B cell (primary cell): ENCODE results near the gene ZNF729. TPM values are rescaled to one million over a fixed set of nuclear protein-coding genes. Genes with fewer than 3 reads are reported as not detected.

Source experiments
- ATAC-seq: fragments of 200-7000 bp; cut with Tn5 transposase; one replicate; pipeline ENCODE4 v1.10.0; 2021; ENCODE audit warnings: low read depth, mild to moderate bottlenecking, moderate number of reproducible peaks, moderate library complexity
- CTCF ChIA-PET: fragments of 350-600 bp; sonication (Branson Sonifier 250); formaldehyde crosslinking; loops from one replicate; lab custom pipeline; 2021; ENCODE audit warnings: antibody characterized with exemption, inconsistent platforms; lab: Charles Lee
- POLR2A ChIA-PET: fragments of 350-600 bp; sonication (Branson Sonifier 250); formaldehyde crosslinking; loops from one replicate; lab custom pipeline; 2021; ENCODE audit warnings: antibody characterized with exemption; lab: Charles Lee
- DNase-seq: peaks from one replicate; pipeline ENCODE4 v3.0.0; 2013
- H2AFZ ChIP-seq: 2 replicates; pipeline ENCODE4 v1.6.1; 2012; ENCODE audit warnings: mild to moderate bottlenecking, low read depth, low read length; ENCODE audit not compliant: insufficient read depth, poor library complexity, severe bottlenecking
- H3K27ac ChIP-seq, 2 donors: 1 replicate in 1 of 2; 2 replicates in 1 of 2; pipeline ENCODE4 v1.5.1; 2012 to 2013; ENCODE audit warnings: low read length in 2 of 2, mild to moderate bottlenecking in 2 of 2, moderate library complexity in 1 of 2
- H3K27me3 ChIP-seq, 4 experiments: fragments of 200-600 bp in 1 of 4; sonication (generic) in 1 of 4; replicated peaks in 1 of 4; 1 replicate in 2 of 4; 2 replicates in 2 of 4; pipeline versions ENCODE4 v1.6.1 to v1.7.0; 2013 to 2016; ENCODE audit warnings: low read length in 3 of 4, mild to moderate bottlenecking in 2 of 4, mixed read lengths in 1 of 4, moderate library complexity in 1 of 4; ENCODE audit not compliant: insufficient read depth in 4 of 4, control insufficient read depth in 3 of 4; ENCODE audit errors: control extremely low read depth in 1 of 4
- H3K36me3 ChIP-seq, 2 experiments: replicated peaks in 1 of 2; 1 replicate in 1 of 2; 2 replicates in 1 of 2; pipeline versions ENCODE4 v1.6.1 to v1.7.1; 2013; ENCODE audit warnings: low read length in 1 of 2; ENCODE audit not compliant: insufficient read depth in 2 of 2, control insufficient read depth in 1 of 2; ENCODE audit errors: control extremely low read depth in 1 of 2, extremely low read depth in 1 of 2
- H3K4me1 ChIP-seq, 2 donors: fragments of 200-600 bp in 1 of 2; sonication (generic) in 1 of 2; 1 replicate in 1 of 2; 2 replicates in 1 of 2; pipeline versions ENCODE4 v1.5.1 to v1.6.1; 2013 to 2017; ENCODE audit warnings: low read length in 2 of 2; ENCODE audit not compliant: control insufficient read depth in 2 of 2, insufficient read depth in 2 of 2
- H3K4me2 ChIP-seq: replicated peaks from 2 replicates; pipeline ENCODE3; 2012; ENCODE audit warnings: mild to moderate bottlenecking, low read depth, low read length; ENCODE audit not compliant: poor library complexity, severe bottlenecking
- H3K4me3 ChIP-seq, 5 experiments: fragments of 200-600 bp in 1 of 5; sonication (generic) in 1 of 5; 1 replicate in 3 of 5; 2 replicates in 2 of 5; pipeline versions ENCODE4 v1.5.1 to v1.7.0; 2011 to 2016; ENCODE audit warnings: low read length in 4 of 5, mild to moderate bottlenecking in 4 of 5, low read depth in 2 of 5, control low read depth in 1 of 5, moderate library complexity in 1 of 5; ENCODE audit not compliant: insufficient read depth in 1 of 5; ENCODE audit errors: control extremely low read depth in 1 of 5, extremely low read depth in 1 of 5
- H3K79me2 ChIP-seq: fragments of 200-600 bp; sonication (generic); one replicate; pipeline ENCODE4 v1.6.0; 2016; ENCODE audit warnings: low read length; ENCODE audit not compliant: control insufficient read depth, insufficient read depth
- H3K9ac ChIP-seq: fragments of 200-600 bp; sonication (generic); 2 replicates; pipeline ENCODE4 v1.6.1; 2017; ENCODE audit warnings: mild to moderate bottlenecking, low read length, moderate library complexity
- H3K9me3 ChIP-seq, 3 donors: one replicate each; pipeline versions ENCODE4 v1.6.1 to v1.7.1; 2013; ENCODE audit warnings: low read length in 2 of 3; ENCODE audit not compliant: control insufficient read depth in 2 of 3, insufficient read depth in 1 of 3; ENCODE audit errors: control extremely low read depth in 1 of 3
- H4K20me1 ChIP-seq: 2 replicates; pipeline ENCODE4 v1.6.0; 2012; ENCODE audit warnings: mild to moderate bottlenecking, low read length; ENCODE audit not compliant: insufficient read depth, control insufficient read depth, poor library complexity, severe bottlenecking
- H3K27ac Mint-ChIP-seq: one replicate; pipeline ENCODE4 v1.8.0; 2021; ENCODE audit warnings: mixed read lengths
- H3K27me3 Mint-ChIP-seq: one replicate; pipeline ENCODE4 v1.8.0; 2021; ENCODE audit warnings: mixed read lengths
- H3K4me1 Mint-ChIP-seq: one replicate; pipeline ENCODE4 v1.8.0; 2021; ENCODE audit warnings: mixed read lengths
- H3K4me3 Mint-ChIP-seq: one replicate; pipeline ENCODE4 v1.8.0; 2021; ENCODE audit warnings: mixed read lengths
- H3K9me3 Mint-ChIP-seq: one replicate; pipeline ENCODE4 v1.8.0; 2022; ENCODE audit warnings: mixed read lengths; ENCODE audit not compliant: insufficient read depth
- EZH2 ChIP-seq: IDR thresholded peaks from 2 replicates; pipeline ENCODE4 v1.6.1; 2012; ENCODE audit warnings: borderline replicate concordance, low read depth, mild to moderate bottlenecking, moderate library complexity, low read length; ENCODE audit not compliant: insufficient read depth, poor library complexity, severe bottlenecking
- WGBS: methylation state at CpG from one replicate; pipeline ENCODE4 v1.1.5; 2013; ENCODE audit warnings: missing lambda C conversion rate; ENCODE audit not compliant: insufficient coverage; 5-methylcytosine and 5-hydroxymethylcytosine counted together
- intact Hi-C: fragments of 100-400 bp; cut with micrococcal nuclease; formaldehyde crosslinking; loops from one replicate; pipeline ENCODE4 v1.10.0; 2022
- polyA plus RNA-seq: library from polyadenylated mRNA; depleted of rRNA; stranded (reverse); fragments of >200 nt; gene quantifications from 2 replicates; pipeline ENCODE4 v1.2.3, GENCODE V29; 2012
- total RNA-seq, 2 donors: library from RNA; stranded (reverse); fragments of 120-200 nt in 1 of 2; gene quantifications; 1 replicate in 1 of 2; 2 replicates in 1 of 2; pipeline versions ENCODE4 v1.2.3 to v1.2.4, GENCODE V29; 2013 to 2022
- TF ChIP-seq, protein P1 (sequence below): fragments of 200-600 bp; IDR thresholded peaks from one replicate; pipeline ENCODE4 v1.8.0; 2022; ENCODE audit warnings: antibody characterized with exemption, mild to moderate bottlenecking

ZNF729 gene
- total and polyA plus RNA-seq, 2 donors (not counting 1 experiment from before 2014, with no cell fraction given), result not detected

DNA sequence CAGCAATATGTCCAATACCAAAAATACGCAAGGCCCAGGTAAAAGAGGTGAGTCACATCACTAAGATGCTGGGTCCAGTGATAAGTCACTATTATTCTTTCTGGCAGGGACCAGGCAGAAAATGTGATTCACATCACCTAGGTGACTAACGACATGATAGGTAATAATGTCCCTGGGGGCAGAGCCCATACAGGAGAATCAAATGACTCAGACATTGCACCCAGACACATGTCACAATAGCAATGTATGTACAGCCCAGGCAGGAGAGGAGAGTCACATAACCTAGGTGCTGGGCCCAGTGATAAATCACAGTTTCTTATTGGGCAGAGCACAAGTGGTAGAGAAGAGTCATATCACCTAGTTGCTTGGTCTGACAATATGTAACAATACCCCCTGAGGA, 28.9 kb upstream of the ZNF729 start:
- H3K27ac ChIP-seq, result no peak overlapping the region
- H3K36me3 ChIP-seq, result no peaks in the 10 kb centered on the region
- POLR2A ChIA-PET, result no interaction called here
- Mint-ChIP-seq H3K27me3 (no peaks in the 10 kb centered on the region), H3K27ac (no peak overlapping the region), H3K4me3 (no peak overlapping the region), H3K4me1 (no peaks in the 10 kb centered on the region), H3K9me3 (peaks cover 6% of the 10 kb centered on the region)
- no peak overlapping the region for H2AFZ ChIP-seq
- H3K4me2 ChIP-seq, result no peak overlapping the region
- WGBS, result no CpG with 5 or more reads among the region's 2 CpGs
- CTCF ChIA-PET, result no interaction called here
- H3K4me3 ChIP-seq, result no peak overlapping the region
- TF ChIP-seq, protein P1, sequence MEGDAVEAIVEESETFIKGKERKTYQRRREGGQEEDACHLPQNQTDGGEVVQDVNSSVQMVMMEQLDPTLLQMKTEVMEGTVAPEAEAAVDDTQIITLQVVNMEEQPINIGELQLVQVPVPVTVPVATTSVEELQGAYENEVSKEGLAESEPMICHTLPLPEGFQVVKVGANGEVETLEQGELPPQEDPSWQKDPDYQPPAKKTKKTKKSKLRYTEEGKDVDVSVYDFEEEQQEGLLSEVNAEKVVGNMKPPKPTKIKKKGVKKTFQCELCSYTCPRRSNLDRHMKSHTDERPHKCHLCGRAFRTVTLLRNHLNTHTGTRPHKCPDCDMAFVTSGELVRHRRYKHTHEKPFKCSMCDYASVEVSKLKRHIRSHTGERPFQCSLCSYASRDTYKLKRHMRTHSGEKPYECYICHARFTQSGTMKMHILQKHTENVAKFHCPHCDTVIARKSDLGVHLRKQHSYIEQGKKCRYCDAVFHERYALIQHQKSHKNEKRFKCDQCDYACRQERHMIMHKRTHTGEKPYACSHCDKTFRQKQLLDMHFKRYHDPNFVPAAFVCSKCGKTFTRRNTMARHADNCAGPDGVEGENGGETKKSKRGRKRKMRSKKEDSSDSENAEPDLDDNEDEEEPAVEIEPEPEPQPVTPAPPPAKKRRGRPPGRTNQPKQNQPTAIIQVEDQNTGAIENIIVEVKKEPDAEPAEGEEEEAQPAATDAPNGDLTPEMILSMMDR, result no peak
- no peak for TF ChIP-seq EZH2
- no peaks in the 10 kb centered on the region for H4K20me1 ChIP-seq
- no peak for DNase-seq
- H3K9me3 ChIP-seq, result peaks cover 2 to 17% (median 3%) of the 10 kb centered on the region in 3 donors
- no peaks in the 10 kb centered on the region for H3K27me3 ChIP-seq
- no peaks in the 10 kb centered on the region for H3K4me1 ChIP-seq
- ATAC-seq, result no peak
- no peaks in the 10 kb centered on the region for H3K79me2 ChIP-seq
- intact Hi-C loops, result no loop called here
- no peak overlapping the region for H3K9ac ChIP-seq

DNA sequence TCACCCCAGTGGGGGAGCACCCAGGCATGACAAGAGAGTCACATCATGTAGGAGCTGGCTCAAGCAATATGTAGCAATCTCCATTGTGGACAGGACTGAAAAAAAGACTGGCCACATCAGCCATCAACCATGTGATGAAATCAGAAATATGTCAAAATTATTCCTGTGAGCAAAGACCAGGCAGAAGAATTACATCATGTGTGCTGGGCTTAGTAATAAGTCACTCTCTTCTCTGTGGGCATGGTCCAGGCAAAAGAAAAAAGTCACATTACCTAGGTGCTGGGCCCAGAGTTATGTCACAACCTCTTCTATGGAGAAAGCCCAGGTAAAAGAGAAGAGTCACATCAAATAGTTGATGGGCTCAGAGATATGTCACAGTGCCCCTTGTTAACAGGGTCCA, 28.3 kb upstream of the ZNF729 start:
- Histone ChIP-seq H3K9ac (no peak overlapping the region), H3K4me3 (no peak overlapping the region), H3K27me3 (no peaks in the 10 kb centered on the region), H2AFZ (no peak overlapping the region), H3K4me1 (no peaks in the 10 kb centered on the region), H3K27ac (no peak overlapping the region), H4K20me1 (no peaks in the 10 kb centered on the region), H3K9me3 (peaks cover 2 to 20% (median 3%) of the 10 kb centered on the region in 3 donors), H3K4me2 (no peak overlapping the region), H3K36me3 (no peaks in the 10 kb centered on the region), H3K79me2 (no peaks in the 10 kb centered on the region)
- no peak for ATAC-seq
- intact Hi-C loops, result no loop called here
- POLR2A ChIA-PET, result no interaction called here
- Mint-ChIP-seq H3K27ac (no peak overlapping the region), H3K4me3 (no peak overlapping the region), H3K4me1 (no peaks in the 10 kb centered on the region), H3K27me3 (no peaks in the 10 kb centered on the region), H3K9me3 (peaks cover 6% of the 10 kb centered on the region)
- no peak for DNase-seq
- CTCF ChIA-PET, result no interaction called here
- TF ChIP-seq EZH2, result no peak
- TF ChIP-seq, protein P1, result no peak
